NCI-H524 (cell line): ENCODE results near the gene UCP1.

Experiments used
- DNase-seq, 2 experiments: peaks; one replicate each; lab custom pipeline; 2025; lab: John Stamatoyannopoulos, UW

UCP1 gene, protein sequence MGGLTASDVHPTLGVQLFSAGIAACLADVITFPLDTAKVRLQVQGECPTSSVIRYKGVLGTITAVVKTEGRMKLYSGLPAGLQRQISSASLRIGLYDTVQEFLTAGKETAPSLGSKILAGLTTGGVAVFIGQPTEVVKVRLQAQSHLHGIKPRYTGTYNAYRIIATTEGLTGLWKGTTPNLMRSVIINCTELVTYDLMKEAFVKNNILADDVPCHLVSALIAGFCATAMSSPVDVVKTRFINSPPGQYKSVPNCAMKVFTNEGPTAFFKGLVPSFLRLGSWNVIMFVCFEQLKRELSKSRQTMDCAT

DNA sequence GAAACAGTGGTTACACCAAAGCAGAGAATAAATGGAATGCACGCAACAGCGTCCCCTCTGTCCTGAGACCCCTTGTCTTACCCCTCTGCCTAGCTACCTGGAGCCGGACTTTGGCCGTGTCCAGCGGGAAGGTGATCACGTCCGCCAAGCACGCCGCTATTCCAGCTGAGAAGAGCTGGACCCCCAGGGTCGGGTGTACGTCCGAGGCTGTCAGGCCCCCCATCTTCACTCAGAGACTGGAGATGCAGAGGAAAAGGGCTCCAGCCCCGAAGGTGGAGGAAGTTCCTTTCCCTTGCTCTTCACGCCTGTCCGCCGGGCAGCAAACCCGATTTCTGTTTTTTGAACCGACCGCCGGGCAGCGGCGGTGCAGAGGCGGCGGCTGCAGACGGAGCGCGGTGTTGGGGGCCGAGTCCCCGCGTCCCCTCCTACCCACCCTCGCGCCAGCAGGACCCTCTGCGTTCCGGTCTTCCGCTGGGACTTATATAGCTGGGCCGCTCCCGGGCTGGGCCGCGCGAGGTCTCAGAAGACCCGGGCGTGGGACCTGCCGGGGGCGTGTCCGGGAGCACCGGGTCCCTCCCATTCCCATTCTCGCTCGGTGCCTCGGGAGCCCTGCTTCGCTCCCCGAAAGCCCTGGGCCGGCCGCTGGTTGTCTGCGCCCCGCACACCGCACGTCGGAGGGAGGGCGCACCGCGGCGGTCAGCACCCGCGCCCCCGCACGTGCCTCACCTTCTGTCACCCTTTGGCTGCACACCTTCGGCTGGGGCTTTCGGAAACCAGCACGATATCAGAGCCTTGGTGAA is at the start of gene UCP1:
Gene UCP1 (minus strand): TSS at position 455 of the 800 bp plus-strand sequence. CDS start 232 bp downstream, at position 223.
- no peak for DNase-seq

DNA sequence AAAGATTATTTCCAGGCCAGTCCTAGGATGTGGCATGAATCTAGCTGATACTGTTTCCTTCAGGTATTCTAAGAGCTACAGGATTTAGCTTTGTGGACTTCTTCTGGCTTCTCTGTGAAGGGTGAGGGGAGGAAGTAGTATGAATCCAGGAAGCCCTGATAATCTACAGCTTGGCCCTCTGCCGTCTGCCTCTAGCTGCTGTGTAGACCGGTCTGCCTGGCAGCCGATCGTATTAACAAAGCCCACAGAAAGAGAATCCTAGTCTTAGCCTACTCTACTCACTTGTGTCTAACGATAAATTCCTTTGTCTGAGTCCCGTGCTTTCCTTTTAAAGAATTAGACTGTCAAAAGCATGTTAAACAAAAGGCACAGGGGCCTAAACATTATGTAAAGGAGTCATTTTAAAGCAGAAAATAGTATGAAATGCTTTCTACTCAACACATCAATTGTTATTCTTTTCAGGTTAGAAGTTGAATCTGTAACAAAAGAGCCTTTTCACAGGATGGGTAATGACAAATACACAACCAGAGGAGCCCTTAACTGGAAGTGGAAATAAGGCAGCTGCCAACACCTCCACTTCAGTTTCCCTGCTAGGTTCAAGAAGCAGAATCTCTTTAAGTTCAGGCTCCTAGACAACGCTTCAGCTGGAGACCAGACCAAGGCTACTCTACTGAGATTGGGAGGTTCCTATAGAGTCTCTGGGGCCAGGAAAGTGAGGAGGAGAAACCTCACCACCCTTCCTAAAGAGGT is 48.9 kb upstream of the UCP1 start:
- no peak for DNase-seq

DNA sequence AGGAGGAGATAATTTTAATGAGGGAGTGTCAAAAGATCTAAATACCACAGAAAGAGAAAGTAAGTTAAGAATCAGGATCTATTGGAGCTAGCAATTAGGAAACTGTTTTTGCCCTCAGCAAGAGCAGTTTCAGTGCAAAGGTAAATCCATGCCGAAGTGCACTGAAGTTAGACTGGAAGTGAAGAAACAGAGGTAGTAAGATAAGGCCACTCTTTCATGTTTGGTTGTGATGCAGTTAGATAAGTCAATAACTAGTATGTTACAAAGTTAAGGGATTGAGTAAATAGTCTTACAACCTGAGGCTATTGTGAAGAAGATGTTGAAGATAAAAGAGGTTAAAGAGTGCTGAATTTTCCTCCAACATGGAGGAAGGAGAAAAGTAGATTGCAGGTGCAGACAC is 46.7 kb upstream of the UCP1 start:
- DNase-seq, result no peak

DNA sequence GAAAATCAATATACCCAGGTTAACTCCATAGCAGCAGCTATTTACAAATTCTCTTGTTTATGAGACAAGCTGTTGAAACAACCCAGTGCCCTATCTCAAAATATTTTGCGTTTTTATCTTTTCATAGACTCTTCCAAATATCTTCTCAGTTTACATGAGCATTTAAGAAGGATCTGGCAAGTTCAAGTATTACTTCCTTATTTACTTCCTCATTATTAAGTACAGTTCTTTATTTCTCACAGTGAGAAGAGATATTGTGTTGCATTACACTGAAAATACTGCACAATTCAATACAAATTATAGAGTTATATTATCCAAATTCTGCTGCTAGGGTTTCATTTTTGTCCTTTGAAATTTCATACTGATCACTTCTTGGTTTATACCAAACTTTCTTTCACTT is 43.6 kb upstream of the UCP1 start:
- no peak for DNase-seq

DNA sequence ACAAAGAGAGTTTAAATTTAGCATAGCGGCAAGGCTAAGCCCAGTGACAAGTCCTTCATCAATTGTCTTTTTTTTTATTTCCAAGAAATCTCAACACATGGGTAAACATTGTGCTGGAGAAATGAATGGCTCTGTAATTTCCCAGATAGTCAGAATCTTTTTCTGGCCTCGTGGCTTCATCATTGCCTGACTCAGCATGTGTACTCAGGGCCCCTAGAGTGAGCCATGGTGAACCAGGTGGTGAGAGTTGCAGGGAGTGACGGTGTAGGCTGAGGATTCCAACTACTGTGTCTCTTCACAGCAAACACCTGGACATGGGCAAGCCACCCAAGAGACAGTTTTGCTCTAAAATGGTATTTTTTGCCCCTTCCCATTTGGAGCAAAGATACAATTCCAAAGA is 43.1 kb upstream of the UCP1 start:
- no peak for DNase-seq

DNA sequence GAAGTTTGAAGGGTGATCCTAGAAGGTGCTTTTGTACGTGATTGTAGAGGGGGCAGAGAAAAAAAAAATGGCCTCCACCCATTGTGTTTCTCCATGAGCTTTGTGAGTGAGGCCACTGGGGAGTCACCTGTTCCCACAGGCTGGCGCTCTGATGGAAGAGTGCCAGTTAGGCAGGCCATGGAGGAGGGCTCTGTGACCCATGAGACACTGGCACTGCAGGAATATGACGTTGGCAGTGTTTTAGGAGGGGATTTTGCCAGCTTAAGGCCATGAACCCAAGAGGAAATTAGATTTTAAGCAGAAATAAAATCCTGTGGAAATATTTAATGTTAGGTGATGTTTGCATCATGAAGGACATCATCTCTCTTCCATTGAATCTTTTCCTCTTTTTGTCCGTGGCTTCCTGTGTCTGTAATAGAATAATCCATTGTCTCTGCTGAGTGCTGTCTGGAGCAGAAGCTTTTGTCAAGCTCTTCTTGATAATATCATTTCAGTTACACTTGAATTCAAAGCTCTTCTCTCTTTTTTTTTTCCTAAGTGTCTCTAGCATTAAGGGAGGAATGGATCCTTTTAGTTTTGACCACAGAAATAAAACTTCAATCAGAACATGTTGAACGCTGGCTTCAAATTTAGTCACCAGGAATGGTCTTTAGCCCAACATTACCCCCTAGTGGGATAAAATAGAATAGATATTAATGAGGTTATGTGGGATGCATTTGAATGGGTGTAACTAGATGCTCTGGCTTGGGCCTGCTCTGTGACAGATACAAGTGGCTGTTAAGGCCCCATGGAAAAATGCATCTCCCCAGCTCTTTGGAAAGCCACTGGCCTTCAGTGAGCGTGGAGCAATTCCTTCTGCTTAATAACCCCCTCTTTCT is 41.0 kb upstream of the UCP1 start:
- peak; percentile 29 to 66 for DNase-seq

DNA sequence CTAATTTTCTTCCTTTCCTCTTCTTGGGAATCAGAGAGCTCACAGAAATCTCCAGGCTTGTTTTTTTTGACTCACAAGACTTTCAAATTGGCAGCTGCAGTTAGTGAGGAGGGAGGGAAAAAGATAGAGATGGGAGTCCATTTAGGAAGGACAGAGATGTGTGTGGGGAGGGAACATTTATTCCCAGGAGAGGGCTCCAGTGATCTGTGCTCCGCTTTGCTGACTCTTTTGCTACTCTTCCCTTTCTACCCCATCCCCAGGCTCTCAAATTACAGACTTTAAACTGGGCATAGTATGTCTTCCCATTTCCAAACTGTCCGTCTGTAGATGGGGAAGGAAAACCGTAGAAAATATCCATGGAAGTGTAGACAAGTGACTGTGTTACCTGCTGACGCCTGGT is 39.1 kb upstream of the UCP1 start:
- DNase-seq, result no peak

DNA sequence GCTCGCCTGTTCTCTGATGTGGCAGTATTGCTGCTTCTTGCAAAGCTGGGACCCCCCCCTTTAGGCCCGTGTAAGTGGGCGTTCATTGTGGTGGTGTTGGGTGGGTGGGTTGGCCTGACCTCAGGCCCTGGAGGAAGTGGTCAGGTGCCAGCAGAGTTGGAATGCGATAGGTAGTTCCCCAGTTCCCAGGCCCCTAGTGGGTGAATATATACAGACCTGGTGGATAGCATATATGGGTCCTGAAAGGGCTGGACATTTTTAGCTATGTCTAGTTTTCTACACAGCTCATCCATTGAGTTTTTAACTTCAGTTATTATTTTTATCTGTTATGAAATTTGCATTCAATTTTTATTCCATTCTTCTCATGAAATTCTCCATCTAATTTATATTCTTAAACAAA is 35.8 kb upstream of the UCP1 start:
- DNase-seq, result no peak

DNA sequence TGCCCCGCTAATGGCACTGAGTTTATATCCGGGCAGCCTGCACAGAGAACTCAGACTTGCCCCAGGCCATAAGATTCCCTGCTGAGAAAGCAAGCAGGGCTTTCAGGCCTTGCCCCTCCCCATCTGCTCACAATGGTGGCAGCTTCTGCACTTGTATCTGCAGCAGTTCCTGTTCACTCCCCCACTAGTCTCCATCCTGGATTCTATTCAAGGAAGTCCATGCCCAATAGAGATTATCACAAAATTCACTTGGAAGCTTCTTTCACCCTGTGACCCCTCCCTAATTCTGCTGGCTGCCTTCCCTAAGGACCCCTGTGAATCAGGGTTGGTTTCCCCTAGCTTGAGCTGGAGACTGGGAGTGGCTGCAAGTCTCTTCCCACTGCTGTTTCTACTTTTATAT is 34.5 kb upstream of the UCP1 start:
- no peak for DNase-seq

DNA sequence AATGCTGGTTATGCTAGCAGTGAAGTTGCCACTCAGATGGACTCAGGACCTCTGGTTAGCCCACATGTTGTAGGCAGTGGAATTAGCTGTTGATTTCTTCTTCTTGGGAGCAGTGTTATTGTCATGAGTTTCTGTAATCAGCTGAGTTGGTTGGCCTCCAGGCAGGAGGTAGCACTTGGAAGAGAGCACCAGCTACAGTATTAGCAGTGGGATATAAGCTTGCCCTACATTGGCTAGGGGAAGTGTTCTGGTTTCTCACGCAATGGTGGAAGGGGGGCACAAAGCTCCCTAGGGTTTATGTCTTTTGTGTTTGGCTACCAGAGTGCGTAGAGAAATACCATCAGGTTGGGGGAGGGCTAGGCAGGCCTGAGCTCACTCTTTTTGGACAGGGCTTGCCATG is 34.0 kb upstream of the UCP1 start:
- DNase-seq, result no peak

DNA sequence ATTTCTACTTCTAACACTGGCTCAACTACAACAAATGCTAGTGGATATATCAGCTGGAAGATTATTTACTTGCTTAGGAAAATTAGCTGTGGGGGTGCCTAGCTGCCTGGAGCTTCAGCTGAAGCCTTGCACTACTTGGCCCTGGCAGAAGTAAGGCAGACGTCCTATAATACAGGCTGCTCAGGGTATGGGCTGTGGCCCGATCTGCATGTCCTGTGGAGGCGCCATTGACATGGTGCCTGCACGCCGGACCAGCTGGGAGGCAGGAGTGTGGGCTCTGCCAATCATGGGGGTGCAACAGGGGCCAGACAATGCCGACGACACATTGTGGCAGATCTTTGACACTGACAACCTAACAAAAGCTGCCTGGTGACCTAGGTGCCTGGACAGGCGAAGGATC is 31.6 kb upstream of the UCP1 start:
- no peak for DNase-seq

DNA sequence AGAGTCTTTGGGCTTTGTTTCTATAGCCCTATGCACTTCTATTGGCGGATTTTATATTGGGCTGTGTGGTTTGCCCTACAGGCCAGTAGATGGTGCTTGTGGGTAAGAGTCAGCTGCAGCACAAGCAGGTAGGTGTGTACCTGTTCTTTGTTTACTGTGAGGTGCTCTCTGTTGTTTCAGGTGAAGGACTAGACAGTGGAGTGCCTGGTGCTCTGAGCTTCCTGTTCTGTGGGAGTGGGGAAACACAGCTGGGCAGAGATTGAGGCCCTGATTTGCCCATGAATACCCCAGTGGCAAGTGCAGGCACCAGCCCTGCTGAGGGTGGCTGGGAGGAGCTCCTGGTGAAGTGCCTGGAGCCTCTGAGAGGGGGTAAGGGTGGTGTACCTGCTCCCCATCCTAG is 26.3 kb upstream of the UCP1 start:
- DNase-seq, result no peak

DNA sequence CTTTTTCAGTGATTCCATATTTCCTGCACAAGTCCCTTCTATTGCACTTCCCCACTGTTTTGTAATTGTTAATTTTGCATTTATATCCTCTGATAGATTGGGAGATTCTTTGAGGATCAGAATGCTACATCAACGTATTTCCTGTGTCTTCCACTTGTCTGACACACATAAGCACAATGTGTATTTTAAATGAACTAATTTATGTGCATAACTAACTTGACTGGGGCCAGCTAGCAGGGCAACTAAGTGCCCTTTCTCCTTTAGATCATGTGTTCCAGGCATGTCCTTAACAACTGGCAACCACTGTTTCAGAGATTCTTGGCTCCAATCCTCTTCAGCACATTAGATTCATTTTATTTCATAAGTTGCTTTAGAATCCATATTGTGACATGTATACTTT is 15.7 kb upstream of the UCP1 start:
- no peak for DNase-seq

DNA sequence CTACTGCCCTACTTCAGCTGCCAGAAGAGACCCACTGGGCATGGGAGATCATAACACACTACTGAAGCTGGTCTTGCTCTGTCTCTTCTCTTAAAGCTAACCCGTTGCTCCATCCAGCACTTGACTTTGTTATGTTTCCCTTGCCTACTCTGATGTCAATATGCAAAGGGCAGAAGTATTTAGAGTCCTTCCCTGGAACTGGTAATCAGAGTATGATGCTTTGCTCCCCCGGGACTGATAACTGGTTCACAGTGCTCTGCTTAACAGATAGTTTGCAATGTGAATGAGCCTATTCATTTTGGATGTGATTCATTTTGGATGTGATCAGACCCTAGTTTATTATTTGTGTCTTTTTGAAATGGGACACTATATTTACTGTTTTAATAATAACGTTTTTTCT is 12.3 kb upstream of the UCP1 start:
- DNase-seq, result no peak

DNA sequence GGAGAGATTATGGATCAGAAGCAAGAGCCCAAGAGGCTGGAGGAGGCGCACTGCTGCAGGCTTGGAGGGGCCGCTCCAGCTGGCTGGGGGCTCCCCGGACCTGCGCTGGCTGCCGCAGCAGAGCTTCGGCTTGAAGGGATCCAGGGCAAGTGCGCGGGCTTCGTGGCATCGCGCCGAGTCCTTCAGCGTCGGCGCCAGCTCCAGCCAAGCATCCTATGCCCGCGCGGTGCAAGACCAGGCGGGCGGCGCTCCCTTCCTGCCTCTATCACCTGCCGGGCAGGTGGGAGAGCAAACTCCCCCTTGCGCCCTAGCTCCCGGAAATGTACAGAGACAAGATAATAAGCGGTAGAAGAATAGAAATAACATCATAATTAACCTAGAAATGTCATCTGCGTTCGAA is 10.5 kb upstream of the UCP1 start:
- peak in 1 of 2 experiments; percentile 40 for DNase-seq

DNA sequence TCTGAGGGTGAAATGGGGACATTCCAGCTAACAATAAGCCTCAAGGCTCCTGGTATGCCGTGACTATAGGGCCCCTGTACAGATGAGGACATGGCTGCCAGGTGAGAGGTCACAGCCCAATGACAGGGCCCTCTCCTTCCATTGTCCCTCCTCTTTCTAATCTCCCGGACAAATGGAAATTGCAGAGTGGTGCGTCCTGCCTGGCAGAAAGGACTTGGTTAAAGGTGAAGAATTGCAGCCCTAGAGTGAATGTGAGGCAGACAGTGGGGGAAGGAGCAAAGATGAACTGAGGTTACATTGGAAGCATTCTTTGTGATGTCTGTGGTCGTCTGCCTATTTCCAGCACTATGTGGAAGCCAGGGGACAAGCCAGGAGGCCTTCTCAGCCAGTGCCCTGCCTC is 6.7 kb upstream of the UCP1 start:
- no peak for DNase-seq

DNA sequence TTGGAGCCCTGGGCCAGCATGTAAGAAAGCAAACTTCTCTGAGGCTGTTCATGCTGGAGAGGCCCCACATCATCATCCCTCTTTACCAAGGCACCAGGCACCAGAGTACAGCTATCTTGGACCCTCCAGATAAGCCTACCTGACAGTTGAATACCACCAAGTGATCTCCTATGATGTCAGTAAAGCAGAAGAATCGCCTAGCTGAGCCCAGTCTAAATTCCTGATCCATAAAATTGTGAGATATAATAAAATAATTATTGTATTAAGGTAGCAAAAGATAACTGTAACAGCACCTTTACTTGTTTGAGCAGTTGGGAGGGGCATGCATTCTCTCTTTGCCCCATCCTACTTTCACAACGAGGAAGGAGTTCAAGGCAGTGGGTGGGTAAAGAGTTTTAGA is 2.9 kb upstream of the UCP1 start:
- DNase-seq, result no peak

DNA sequence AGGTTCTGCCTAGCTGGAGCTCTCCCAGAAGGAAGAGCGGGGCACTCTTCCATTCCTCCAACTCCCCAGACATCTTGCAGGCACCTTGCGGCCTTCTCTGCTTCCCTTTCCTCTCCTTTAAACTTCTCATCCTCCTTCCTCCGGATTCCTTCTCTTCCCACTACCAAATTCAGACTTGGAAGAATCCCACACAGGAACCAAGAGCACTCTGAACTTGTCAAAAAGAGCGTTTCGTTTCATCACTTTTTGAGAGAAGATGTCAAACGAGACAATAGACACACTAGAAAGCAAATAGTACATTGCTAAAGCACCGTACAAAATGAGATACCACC is 512 bp upstream of the UCP1 start:
- no peak for DNase-seq

DNA sequence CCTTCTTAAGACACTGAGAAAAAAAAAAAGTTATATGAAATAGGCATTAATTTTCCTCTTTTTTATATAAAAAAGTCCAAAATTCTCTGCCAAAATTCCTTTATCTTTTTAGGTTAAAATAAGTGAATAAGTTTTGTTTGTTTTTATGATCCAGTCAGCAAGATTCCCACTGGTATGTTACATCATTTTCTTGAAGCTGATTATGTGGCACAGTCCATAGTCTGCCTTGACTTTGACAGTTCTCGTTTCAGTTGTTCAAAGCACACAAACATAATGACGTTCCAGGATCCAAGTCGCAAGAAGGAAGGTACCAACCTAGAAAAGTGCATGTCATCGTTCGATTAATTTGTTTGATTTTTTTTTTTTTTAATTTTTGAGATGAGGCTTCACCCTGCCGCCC is 9.1 kb downstream of the UCP1 start:
- no peak for DNase-seq

DNA sequence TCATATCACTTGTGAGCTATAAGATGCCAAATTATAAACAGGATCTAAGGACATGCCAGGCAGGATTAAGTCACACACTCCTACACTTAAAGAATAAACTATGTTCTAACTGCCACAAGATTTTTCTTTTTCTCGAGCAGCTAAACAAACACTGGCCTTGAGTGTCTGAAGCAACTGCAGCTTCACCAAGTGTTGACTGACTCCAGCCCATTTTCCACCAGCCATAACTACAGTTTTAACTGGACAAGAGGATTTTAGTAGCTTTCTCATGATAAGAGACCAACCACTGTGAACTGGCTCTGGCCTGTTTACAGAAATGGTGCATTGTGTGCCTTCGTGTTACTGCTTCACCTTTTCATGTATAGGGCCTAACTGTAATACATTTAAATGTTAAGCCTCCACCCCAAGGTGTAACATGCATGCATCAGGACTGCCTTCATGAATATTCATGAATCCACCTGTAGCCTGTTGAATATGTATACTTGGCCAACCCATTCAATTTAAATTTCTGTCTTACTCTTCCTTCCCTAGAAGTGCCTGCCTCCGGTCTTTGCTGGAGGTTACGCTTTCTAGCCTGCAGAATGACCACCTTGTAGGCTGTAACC is 10.8 kb downstream of the UCP1 start:
- no peak for DNase-seq

DNA sequence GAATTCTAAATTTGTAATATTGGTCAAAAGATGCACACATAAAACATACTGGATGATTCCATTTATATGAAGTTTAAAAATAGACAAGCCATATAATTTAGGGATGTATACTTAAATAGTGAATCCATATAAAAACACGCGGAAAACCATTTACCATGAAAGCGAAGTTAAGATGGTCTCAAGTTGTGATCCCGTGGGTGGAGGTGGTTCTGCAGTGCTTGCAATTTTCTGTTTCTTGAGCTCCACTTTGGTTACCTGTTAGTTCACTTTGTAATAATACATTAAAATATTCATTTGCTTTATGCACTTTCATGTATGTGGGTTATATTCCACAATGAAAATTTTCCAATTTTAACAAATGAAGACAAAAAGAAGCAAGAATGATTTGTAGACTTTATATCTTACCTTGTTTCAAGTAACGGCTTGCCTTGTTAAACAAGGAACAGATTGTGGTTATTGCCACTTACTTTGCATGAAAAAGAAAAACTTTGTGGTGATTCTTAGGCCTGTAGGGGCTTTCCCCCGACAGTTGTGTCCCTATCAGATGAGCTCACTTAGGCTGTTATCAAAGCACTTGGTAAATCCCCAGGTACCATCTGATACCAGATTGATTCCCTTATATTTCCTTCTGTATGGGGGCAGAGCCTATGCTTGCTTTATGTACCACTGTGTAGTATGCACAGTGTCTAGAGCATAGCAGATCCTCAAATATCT is 12.2 kb downstream of the UCP1 start:
- no peak for DNase-seq
